IPS-20b (cell line): ENCODE results near the gene ZNF669.

Experiments
- H3K27ac ChIP-seq: one replicate; pipeline ENCODE4 v1.5.1; 2013; ENCODE audit warnings: low read length
- H3K27me3 ChIP-seq: 2 replicates; pipeline ENCODE4 v1.6.1; 2013; ENCODE audit warnings: mild to moderate bottlenecking, low read length, inconsistent platforms; ENCODE audit not compliant: insufficient read depth
- H3K36me3 ChIP-seq: 2 replicates; pipeline ENCODE4 v1.6.1; 2013; ENCODE audit warnings: low read depth, mild to moderate bottlenecking, inconsistent platforms, low read length, moderate library complexity; ENCODE audit not compliant: insufficient read depth
- H3K4me1 ChIP-seq: 2 replicates; pipeline ENCODE4 v1.6.1; 2013; ENCODE audit warnings: mild to moderate bottlenecking, control low read depth, inconsistent platforms, low read length, moderate library complexity; ENCODE audit not compliant: insufficient read depth
- H3K4me3 ChIP-seq: 2 replicates; pipeline ENCODE4 v1.5.1; 2013; ENCODE audit warnings: mild to moderate bottlenecking, low read length, inconsistent platforms
- H3K9ac ChIP-seq: 2 replicates; pipeline ENCODE4 v1.6.1; 2013; ENCODE audit warnings: low read depth, mild to moderate bottlenecking, inconsistent platforms, low read length, moderate library complexity
- H3K9me3 ChIP-seq: 2 replicates; pipeline ENCODE4 v1.6.1; 2013; ENCODE audit warnings: mild to moderate bottlenecking, low read depth, low read length, inconsistent platforms; ENCODE audit not compliant: insufficient read depth

The ZNF669 gene

DNA sequence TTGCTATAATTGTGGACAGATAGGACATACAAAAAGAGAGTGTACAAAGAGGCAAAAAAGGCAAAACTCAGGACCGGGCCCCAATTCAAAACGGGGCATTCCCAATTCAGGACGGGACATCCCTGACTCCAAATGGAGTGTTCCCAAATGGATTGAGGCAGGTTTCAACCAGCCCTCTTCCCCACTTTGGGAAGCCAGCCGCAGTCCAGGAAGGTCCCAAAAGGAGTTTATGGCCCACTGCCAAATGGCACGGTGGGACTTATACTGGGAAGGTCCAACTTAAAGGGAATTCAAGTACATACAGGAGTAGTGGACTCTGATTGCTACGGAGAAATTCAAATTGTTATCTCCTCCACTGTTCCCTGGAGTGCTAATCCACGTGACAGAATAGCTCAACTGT is 3.5 kb upstream of the ZNF669 start:
- no peaks in the 10 kb centered on the region for H3K36me3 ChIP-seq
- peaks cover 17% of the 10 kb centered on the region; the same call in 1 of the 2 replicates for H3K4me1 ChIP-seq
- H3K9ac ChIP-seq: no peak overlapping the region
- no peak overlapping the region for H3K4me3 ChIP-seq
- no peak overlapping the region for H3K27ac ChIP-seq
- H3K9me3 ChIP-seq: no peaks in the 10 kb centered on the region
- peaks cover 45% of the 10 kb centered on the region for H3K27me3 ChIP-seq

DNA sequence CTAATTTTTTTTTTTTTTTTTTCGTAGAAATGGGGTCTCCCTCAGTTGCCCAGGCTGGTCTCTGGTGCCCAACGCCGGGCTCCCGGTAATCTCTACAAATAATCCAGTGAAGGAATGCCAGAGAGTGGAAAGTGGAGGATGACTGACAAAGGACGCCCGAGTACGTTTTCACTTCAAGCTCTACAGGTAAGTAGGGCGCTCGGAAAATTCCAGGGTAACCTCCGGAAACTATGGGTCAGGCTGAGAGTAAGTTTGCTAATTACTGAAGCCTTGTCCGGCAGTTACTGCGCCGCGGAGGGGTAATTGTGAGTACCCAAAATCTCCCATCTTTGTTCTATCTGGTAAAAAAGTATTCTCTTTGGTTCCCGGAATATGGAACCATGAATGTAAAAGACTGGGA is 1.8 kb upstream of the ZNF669 start:
- Histone ChIP-seq H3K9me3 (peaks cover 7% of the 10 kb centered on the region; the same call in 1 of the 2 replicates), H3K27ac (no peak overlapping the region), H3K36me3 (peaks cover 16% of the 10 kb centered on the region), H3K27me3 (peaks cover 28% of the 10 kb centered on the region), H3K9ac (no peak overlapping the region), H3K4me3 (no peak overlapping the region), H3K4me1 (peaks cover 17% of the 10 kb centered on the region; the same call in 1 of the 2 replicates)

DNA sequence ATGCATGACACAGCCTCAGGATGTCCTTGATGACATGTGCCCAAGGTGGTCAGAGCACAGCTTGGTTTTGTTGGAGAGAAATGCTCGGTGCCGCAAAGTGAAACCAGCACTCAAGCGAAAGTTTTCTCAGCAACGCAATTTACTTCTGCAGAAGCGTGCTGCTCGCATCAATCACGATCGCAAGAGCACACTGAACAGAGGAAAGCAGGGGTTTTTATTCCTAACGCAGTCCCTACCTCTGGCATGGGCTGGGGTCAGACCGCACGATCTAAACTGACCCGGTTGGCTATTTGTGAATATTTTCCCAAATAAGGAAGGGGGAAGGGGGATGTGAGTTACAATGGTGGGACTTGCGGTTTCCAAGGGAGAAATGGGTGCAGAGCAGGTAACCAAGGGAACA is 809 bp upstream of the ZNF669 start:
- Histone ChIP-seq H3K27me3 (peaks cover 18% of the 10 kb centered on the region), H3K27ac (no peak overlapping the region), H3K36me3 (peaks cover 25% of the 10 kb centered on the region), H3K4me3 (peak overlapping the region; percentile 99; the same call in 1 of the 2 replicates), H3K4me1 (peaks cover 17% of the 10 kb centered on the region; the same call in 1 of the 2 replicates), H3K9ac (peak overlapping the region; percentile 49; the same call in 1 of the 2 replicates), H3K9me3 (peaks cover 15% of the 10 kb centered on the region; the same call in 1 of the 2 replicates)

DNA sequence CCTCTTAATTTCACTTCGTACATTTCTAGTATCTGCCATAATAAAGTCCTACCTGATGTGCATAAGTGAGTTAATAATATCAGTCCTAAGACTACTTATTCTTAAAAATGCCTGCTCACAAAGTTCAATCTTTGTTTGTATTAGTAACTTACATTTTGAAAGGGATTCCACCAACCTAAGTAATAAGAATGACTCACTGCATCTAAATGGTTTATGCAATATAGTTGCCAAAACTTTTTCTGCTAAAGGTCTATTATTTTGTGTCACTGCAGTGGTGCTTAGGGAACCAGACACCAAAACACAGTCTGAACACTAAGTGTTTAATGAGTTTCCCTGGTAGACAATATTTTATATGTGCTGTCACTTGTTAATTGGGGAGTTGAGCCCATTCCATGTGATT is 1.8 kb downstream of the ZNF669 start:
- Histone ChIP-seq H3K9ac (no peak overlapping the region), H3K4me1 (peaks cover 17% of the 10 kb centered on the region; the same call in 1 of the 2 replicates), H3K27me3 (no peaks in the 10 kb centered on the region), H3K9me3 (peaks cover 15% of the 10 kb centered on the region; the same call in 1 of the 2 replicates), H3K27ac (no peak overlapping the region), H3K36me3 (peaks cover 41% of the 10 kb centered on the region), H3K4me3 (peak overlapping the region; percentile 99; the same call in 1 of the 2 replicates)

DNA sequence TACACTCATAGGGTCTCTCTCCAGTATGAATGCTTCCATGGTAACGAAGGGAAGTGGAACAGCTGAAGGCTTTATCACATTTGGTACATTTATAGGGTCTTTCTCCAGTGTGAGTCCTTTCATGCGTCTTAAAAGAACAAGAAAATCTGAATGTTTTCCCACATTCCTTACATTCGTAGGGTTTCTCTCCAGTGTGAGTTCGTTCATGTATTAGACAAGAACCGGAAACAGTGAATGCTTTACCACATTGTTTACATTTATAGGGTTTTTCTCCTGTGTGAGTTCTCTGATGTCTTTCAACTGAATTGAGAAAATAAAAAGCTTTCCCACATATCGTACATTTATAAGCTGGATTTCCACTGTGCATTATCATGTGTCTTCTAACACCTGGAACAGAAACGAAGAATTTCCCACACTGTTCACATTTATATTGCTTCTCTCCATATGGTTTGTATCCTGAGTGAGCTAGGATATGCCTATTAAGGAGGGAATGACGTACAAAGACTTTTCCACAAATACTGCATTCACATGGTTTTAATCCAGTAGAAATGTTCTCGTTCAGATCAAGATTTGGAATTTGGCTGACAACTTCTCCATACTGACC is 3.4 kb downstream of the ZNF669 start:
- Histone ChIP-seq H3K36me3 (peaks cover 49% of the 10 kb centered on the region), H3K4me3 (no peak overlapping the region), H3K9me3 (peaks cover 15% of the 10 kb centered on the region; the same call in 1 of the 2 replicates), H3K9ac (no peak overlapping the region), H3K27me3 (no peaks in the 10 kb centered on the region), H3K4me1 (peaks cover 14% of the 10 kb centered on the region; the same call in 1 of the 2 replicates), H3K27ac (no peak overlapping the region)

DNA sequence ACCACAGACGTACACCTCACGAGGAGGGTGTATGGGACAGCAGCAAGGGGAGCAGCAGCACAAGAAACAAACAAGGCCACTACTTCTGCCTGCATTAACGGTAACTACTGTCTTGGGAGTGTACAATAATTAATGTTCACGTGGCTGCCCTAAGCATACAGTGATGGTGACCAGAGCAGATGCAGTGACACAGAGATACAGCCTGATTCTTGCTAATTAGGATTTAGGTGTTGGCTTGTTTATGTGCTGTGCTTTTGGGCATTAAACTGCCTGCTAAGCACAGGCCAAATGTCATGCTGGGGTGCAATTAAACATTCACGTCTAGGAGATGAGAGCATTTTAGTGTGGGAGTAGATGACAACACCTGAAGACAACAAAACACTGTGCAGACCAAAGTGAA is 7.2 kb downstream of the ZNF669 start:
- no peaks in the 10 kb centered on the region for H3K27me3 ChIP-seq
- no peak overlapping the region for H3K9ac ChIP-seq
- H3K4me1 ChIP-seq: no peaks in the 10 kb centered on the region
- peaks cover 43% of the 10 kb centered on the region for H3K36me3 ChIP-seq
- no peak overlapping the region for H3K4me3 ChIP-seq
- H3K9me3 ChIP-seq: peaks cover 15% of the 10 kb centered on the region; the same call in 1 of the 2 replicates
- no peak overlapping the region for H3K27ac ChIP-seq

DNA sequence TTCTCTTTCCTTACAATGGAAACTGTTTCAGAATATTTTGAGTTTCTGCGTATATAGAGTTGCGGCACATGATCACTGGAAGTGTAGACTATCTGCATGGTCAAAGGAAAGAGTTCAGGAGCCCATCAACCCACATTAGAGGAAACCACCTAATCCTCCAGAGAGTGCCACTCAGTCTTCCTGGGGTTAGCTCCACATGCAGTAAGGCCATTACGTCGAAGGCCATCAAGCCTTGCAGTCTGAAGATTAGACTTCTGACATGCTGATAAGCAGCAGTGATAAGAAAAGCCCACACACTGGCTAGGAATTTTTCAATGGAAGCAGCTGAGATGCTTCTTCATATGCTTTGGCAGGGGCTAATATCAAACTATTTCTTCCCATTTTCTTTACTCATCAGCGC is 7.6 kb downstream of the ZNF669 start:
- Histone ChIP-seq H3K4me3 (no peak overlapping the region), H3K9ac (no peak overlapping the region), H3K9me3 (peaks cover 13% of the 10 kb centered on the region; the same call in 1 of the 2 replicates), H3K27ac (no peak overlapping the region), H3K36me3 (peaks cover 39% of the 10 kb centered on the region), H3K27me3 (no peaks in the 10 kb centered on the region), H3K4me1 (no peaks in the 10 kb centered on the region)

DNA sequence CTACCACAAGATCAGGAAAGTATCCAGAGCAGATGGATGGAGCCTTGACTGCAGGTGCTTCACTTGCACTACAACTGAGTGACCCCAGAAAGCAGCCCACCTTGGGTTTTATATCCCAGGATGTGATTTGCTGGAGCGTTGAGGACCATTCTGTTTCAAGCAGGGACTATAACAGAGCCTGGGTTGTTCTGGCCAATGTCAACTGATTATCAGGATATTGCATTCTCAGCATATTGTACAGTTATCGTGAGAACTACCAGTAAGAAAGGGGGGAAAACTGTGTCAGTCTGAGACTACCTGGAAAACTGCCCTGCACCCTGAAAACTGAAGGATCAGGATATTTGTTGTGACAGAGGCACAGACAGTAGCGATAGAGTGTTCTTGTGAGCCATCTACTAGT is 8.0 kb downstream of the ZNF669 start:
- peaks cover 10% of the 10 kb centered on the region; the same call in 1 of the 2 replicates for H3K9me3 ChIP-seq
- no peak overlapping the region for H3K4me3 ChIP-seq

DNA sequence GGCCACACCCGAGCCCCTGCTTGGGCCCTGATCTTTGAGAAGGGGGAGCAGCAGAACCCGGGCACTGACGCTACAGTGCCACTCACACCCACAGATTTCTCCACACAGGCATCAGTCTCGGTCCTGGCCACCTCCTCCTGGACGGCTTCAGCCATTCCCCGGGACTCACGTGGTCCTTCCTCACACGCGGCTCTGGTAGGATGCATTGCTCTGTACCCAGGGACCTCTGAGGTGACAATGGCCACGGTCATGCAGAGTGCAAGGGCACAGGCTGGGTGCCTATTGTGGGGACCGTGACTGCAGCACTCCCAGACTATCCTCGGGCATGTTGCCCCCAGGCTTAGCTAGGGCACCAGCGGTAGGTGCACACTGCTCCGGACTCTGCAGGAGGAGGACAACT is 13.7 kb downstream of the ZNF669 start:
- H3K27me3 ChIP-seq: no peaks in the 10 kb centered on the region
- H3K27ac ChIP-seq: no peak overlapping the region
- H3K4me3 ChIP-seq: no peak overlapping the region
- no peaks in the 10 kb centered on the region for H3K9me3 ChIP-seq
- no peaks in the 10 kb centered on the region for H3K36me3 ChIP-seq
- H3K4me1 ChIP-seq: no peaks in the 10 kb centered on the region
- no peak overlapping the region for H3K9ac ChIP-seq

More for the DNA sequence above, 8.0 kb downstream of the ZNF669 start:
- no peak overlapping the region for H3K9ac ChIP-seq
- H3K27ac ChIP-seq: no peak overlapping the region
- no peaks in the 10 kb centered on the region for H3K27me3 ChIP-seq
- H3K36me3 ChIP-seq: peaks cover 35% of the 10 kb centered on the region
- H3K4me1 ChIP-seq: no peaks in the 10 kb centered on the region

DNA sequence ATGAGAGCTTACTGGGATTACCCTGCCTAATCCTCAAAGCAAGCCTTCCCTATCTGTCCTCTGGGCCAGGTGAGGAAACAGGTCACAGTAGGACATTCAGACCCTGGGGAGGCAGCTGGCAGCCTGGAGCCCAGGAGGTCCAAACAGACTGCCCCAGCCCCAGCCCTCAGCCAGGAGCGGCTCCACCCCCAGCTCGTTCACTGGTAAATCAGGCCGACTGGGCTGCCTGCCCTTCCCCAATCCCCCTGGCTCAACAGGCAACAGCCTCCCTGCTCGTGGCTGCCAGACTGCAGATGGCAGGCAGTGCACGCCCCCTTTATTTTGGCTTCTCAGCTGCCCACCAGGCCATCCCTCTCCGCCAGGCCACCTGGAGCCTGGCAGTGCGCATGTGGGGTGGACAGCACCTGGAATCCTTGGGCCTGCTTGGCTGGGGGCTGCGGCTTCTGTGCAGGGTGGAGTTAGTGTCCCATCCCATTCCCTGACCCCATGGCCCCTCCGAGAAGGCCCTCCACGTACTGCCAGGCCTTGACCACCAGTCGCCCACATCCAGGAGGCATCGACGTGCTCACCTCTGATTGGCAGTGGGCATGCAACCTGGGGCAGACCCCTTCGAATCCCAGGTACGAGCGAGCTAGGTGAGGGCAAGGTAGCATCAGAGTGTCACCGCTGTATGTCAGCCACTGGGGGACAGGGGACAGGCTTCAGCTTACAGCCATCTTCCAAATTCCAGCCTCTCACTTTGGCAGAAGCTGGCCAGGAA is 14.4 kb downstream of the ZNF669 start:
- Histone ChIP-seq H3K27me3 (no peaks in the 10 kb centered on the region), H3K4me1 (no peaks in the 10 kb centered on the region), H3K9ac (no peak overlapping the region), H3K9me3 (no peaks in the 10 kb centered on the region), H3K36me3 (no peaks in the 10 kb centered on the region), H3K27ac (no peak overlapping the region), H3K4me3 (no peak overlapping the region)

DNA sequence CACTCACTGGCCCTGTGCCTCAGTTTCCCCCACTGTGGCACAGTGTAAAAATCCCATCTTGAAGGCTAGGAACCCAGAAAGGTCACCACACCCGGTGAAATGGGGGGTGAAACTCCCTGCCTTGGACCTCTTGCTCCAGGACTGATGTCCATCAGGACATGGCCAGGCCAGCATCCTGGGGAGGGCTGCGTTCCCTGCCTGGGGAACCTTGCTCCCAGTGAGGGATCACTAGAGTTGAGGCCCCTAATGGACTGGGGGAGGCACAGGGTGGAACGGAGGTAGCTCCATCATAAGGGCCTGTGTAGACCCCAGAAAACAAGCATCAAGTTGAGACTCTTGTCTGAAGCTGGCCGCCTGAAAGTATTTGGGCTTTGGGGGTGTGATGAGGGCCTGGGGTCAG is 15.2 kb downstream of the ZNF669 start:
- Histone ChIP-seq H3K36me3 (no peaks in the 10 kb centered on the region), H3K27ac (no peak overlapping the region), H3K9me3 (no peaks in the 10 kb centered on the region; the same call in 1 of the 2 replicates), H3K27me3 (no peaks in the 10 kb centered on the region), H3K4me1 (no peaks in the 10 kb centered on the region), H3K9ac (no peak overlapping the region), H3K4me3 (no peak overlapping the region)

DNA sequence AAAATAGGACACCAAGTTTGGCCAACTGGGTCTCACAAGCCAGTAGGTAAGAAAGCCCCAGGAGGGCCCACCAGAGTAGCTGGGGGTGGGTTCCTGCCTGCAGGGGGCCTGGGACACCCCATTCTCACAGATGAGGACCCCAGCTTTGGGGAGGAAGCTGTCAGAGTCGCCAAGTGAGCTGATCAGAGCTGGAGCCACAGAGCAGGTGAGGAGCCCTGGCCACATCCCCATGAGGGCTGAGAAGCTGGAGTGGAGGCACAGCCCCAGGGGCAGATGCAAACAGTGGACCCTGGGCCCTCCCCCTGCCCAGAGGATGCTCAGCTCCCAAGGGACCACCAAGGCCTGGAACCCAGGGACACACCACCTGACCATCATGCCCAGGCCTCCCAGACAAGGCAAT is 16.9 kb downstream of the ZNF669 start:
- Histone ChIP-seq H3K27ac (no peak overlapping the region), H3K4me3 (no peak overlapping the region), H3K27me3 (no peaks in the 10 kb centered on the region), H3K36me3 (no peaks in the 10 kb centered on the region), H3K9ac (no peak overlapping the region), H3K4me1 (no peaks in the 10 kb centered on the region), H3K9me3 (no peaks in the 10 kb centered on the region; the same call in 1 of the 2 replicates)
